ENCODE measurements around the gene BOC. TPM values are rescaled to one million over a fixed set of nuclear protein-coding genes. Genes with fewer than 3 reads are reported as not detected.

BOC gene
- total RNA-seq, 1 experiment from 2014 or later, result 3.5 TPM

DNA sequence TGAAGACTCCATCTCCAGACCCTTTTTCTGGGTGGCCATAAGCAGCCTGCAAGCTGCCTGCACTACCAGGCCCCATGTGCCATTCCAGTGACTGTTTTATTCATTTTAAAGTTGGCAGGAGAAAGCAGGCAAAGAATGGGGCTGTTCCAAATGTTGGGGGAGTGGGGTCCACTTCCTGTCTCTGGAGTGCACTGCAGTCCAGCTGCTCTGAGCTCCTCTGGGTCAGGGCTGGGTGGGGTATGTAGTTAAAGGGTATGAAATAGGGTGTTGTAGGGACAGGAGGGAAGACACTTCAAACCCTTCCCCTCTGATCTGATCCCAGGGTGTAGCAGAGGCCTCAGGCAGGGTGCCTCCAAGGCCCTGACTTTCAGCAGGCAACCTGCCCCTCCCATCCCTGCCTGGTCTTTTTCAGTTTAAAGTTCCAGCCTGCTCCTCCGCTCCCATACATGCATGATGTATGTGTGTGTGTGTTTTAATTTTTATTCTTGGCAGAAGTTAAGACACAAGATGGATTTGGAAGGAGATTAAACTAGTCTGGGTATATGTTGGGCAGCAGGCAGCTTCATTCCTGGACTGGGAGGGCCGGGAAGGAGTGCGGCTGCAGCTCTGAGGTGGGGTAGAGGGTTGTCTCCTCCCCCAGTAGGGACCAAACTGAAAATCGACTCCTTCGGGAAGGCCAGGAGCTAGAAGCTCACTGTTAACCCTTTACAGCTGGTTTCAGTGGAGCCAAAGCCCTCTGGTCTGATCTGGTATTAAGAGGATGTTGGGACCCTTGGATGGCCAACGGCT lies 17.3 kb downstream of the BOC start:
- Histone ChIP-seq H4K8ac (replicated peaks; ENCODE audit: insufficient read length, low read depth, low read length) (no peak overlapping the region), H2BK120ac (ENCODE audit: low read depth, low read length, poor library complexity, severe bottlenecking) (no peak overlapping the region), H3K56ac (ENCODE audit: insufficient read length, low read depth, low read length) (no peak overlapping the region), H3K23ac (ENCODE audit: insufficient read length, low read depth, low read length) (no peak overlapping the region), H3K14ac (ENCODE audit: insufficient read depth, low read length) (0 out of 2 replicates have a peak overlapping the region, but pooled peaks have one; percentile 28), H3K4ac (ENCODE audit: low read depth, low read length) (no peak overlapping the region), H3K4me2 (ENCODE audit: insufficient read depth, insufficient read length, low read length) (no peak overlapping the region), H3K27ac (ENCODE audit: insufficient read length, low read depth, low read length) (no peak overlapping the region), H3K4me1 (ENCODE audit: insufficient read depth, low read length) (peaks cover 2% of the 10 kb centered on the region), H4K20me1 (ENCODE audit: control insufficient read depth, insufficient read depth, insufficient read length) (no peaks in the 10 kb centered on the region), H3K9ac (ENCODE audit: extremely low read depth, insufficient read length, low read length) (no peak overlapping the region), H2BK12ac (ENCODE audit: insufficient read length, low read depth, low read length) (no peak overlapping the region), H3K79me2 (ENCODE audit: insufficient read depth, low read length) (no peaks in the 10 kb centered on the region), H3K9me3 (ENCODE audit: control insufficient read depth, low read depth, low read length) (no peaks in the 10 kb centered on the region), H2BK5ac (ENCODE audit: insufficient read length, low read length) (no peak overlapping the region), H3K23me2 (ENCODE audit: insufficient read length, low read depth, low read length, poor library complexity, severe bottlenecking) (no peaks in the 10 kb centered on the region), H3K27me3 (ENCODE audit: insufficient read depth, low read length) (no peaks in the 10 kb centered on the region), H3T11ph (ENCODE audit: low read length) (no peak overlapping the region), H2AK5ac (ENCODE audit: insufficient read length, low read length) (no peak overlapping the region), H4K91ac (ENCODE audit: insufficient read length, low read depth, low read length) (no peak overlapping the region), H3K79me1 (ENCODE audit: insufficient read depth, low read depth, low read length, poor library complexity, severe bottlenecking) (no peaks in the 10 kb centered on the region), H3K18ac (ENCODE audit: insufficient read length, low read depth, low read length) (no peak overlapping the region), H4K5ac (ENCODE audit: insufficient read length, low read depth, low read length) (no peak overlapping the region), H2BK15ac (ENCODE audit: low read depth, low read length) (no peak overlapping the region), H2BK20ac (ENCODE audit: low read depth, low read length, poor library complexity, severe bottlenecking) (no peak overlapping the region), H2AFZ (ENCODE audit: low read length) (no peak overlapping the region)
- no CpG with 5 or more reads among the region's 6 CpGs for WGBS (ENCODE audit: extremely low coverage, insufficient read length, low lambda C conversion rate)
- Mint-ChIP-seq H3K4me1 (peaks cover 33 to 34% of the 10 kb centered on the region in 2 experiments), H3K9me3 (no peaks in the 10 kb centered on the region), H3K4me3 (no peak overlapping the region), H3K27me3 (ENCODE audit: low read depth) (no peaks in the 10 kb centered on the region; the same call in 1 of the 2 replicates), H3K36me3 (ENCODE audit: insufficient read depth in 1 of 3, low read depth in 3 of 3) (no peaks in the 10 kb centered on the region), H3K27ac (peak overlapping the region in 2 of 3 experiments; percentile 23 to 55; a peak in 2 of 7 replicates)
- TF ChIP-seq, protein P1, sequence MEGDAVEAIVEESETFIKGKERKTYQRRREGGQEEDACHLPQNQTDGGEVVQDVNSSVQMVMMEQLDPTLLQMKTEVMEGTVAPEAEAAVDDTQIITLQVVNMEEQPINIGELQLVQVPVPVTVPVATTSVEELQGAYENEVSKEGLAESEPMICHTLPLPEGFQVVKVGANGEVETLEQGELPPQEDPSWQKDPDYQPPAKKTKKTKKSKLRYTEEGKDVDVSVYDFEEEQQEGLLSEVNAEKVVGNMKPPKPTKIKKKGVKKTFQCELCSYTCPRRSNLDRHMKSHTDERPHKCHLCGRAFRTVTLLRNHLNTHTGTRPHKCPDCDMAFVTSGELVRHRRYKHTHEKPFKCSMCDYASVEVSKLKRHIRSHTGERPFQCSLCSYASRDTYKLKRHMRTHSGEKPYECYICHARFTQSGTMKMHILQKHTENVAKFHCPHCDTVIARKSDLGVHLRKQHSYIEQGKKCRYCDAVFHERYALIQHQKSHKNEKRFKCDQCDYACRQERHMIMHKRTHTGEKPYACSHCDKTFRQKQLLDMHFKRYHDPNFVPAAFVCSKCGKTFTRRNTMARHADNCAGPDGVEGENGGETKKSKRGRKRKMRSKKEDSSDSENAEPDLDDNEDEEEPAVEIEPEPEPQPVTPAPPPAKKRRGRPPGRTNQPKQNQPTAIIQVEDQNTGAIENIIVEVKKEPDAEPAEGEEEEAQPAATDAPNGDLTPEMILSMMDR (conservative IDR thresholded peaks at IDR 0.05), result no peak
- peak; percentile 28 for DNase-seq
